Mucosa of rectum (tissue), 2 donors: ENCODE measurements around the gene PRKAR1B.

Experiments used
- H3K27ac ChIP-seq, 2 donors: one replicate each; pipeline ENCODE4 v1.7.0; 2013; ENCODE audit warnings: inconsistent platforms in 2 of 2, low read depth in 2 of 2, low read length in 2 of 2
- H3K27me3 ChIP-seq, 2 donors: one replicate each; pipeline ENCODE4 v1.7.0; 2013; ENCODE audit warnings: low read length in 2 of 2; ENCODE audit not compliant: control insufficient read depth in 2 of 2, insufficient read depth in 2 of 2
- H3K36me3 ChIP-seq, 2 donors: one replicate each; pipeline ENCODE4 v1.7.0; 2013; ENCODE audit warnings: low read length in 2 of 2; ENCODE audit not compliant: control insufficient read depth in 2 of 2, insufficient read depth in 2 of 2
- H3K4me1 ChIP-seq, 2 donors: one replicate each; pipeline ENCODE4 v1.7.0; 2013; ENCODE audit warnings: low read length in 2 of 2, mild to moderate bottlenecking in 1 of 2; ENCODE audit not compliant: control insufficient read depth in 2 of 2, insufficient read depth in 2 of 2
- H3K4me3 ChIP-seq, 2 donors: one replicate each; pipeline ENCODE4 v1.7.0; 2013; ENCODE audit warnings: low read length in 2 of 2
- H3K9ac ChIP-seq, 2 donors: one replicate each; pipeline ENCODE4 v1.7.0; 2013; ENCODE audit warnings: low read length in 2 of 2, low read depth in 1 of 2, mild to moderate bottlenecking in 1 of 2
- H3K9me3 ChIP-seq, 2 donors: one replicate each; pipeline ENCODE4 v1.7.0; 2013; ENCODE audit warnings: low read length in 2 of 2; ENCODE audit not compliant: control insufficient read depth in 2 of 2
- donor health status: healthy.
- donor health status: Normal muscosa, but diverticular disease.

Gene PRKAR1B

GRCh38 chr7:596819-597182 is 130.3 kb downstream of the PRKAR1B start:
- H3K4me3 ChIP-seq, result no peak overlapping the region
- no peak overlapping the region for H3K9ac ChIP-seq

GRCh38 chr7:596071-596818 is 130.8 kb downstream of the PRKAR1B start:
- Histone ChIP-seq H3K27me3 (no peaks in the 10 kb centered on the region), H3K4me3 (no peak overlapping the region), H3K4me1 (peaks cover 0 to 5% of the 10 kb centered on the region in 2 donors), H3K27ac (no peak overlapping the region), H3K9ac (no peak overlapping the region), H3K36me3 (peaks cover 0 to 2% of the 10 kb centered on the region in 2 donors), H3K9me3 (no peaks in the 10 kb centered on the region)

More at GRCh38 chr7:596819-597182, 130.3 kb downstream of the PRKAR1B start:
- Histone ChIP-seq H3K9me3 (no peaks in the 10 kb centered on the region), H3K27ac (no peak overlapping the region), H3K4me1 (peaks cover 0 to 5% of the 10 kb centered on the region in 2 donors), H3K36me3 (peaks cover 0 to 2% of the 10 kb centered on the region in 2 donors), H3K27me3 (no peaks in the 10 kb centered on the region)

- no peak overlapping the region for H3K9ac ChIP-seq
- H3K9me3 ChIP-seq, result no peaks in the 10 kb centered on the region
- no peak overlapping the region for H3K4me3 ChIP-seq
- no peaks in the 10 kb centered on the region for H3K27me3 ChIP-seq
- H3K36me3 ChIP-seq, result peaks cover 0 to 2% of the 10 kb centered on the region in 2 donors
- no peaks in the 10 kb centered on the region for H3K4me1 ChIP-seq
- no peak overlapping the region for H3K27ac ChIP-seq
These were observed 131.5 kb downstream of the PRKAR1B start for GRCh38 chr7:595621-596010.

GRCh38 chr7:594920-595620 is 132.0 kb downstream of the PRKAR1B start:
- Histone ChIP-seq H3K9me3 (no peaks in the 10 kb centered on the region), H3K9ac (no peak overlapping the region), H3K36me3 (peaks cover 0 to 2% of the 10 kb centered on the region in 2 donors), H3K27ac (no peak overlapping the region), H3K4me1 (no peaks in the 10 kb centered on the region), H3K4me3 (no peak overlapping the region), H3K27me3 (no peaks in the 10 kb centered on the region)

- Histone ChIP-seq H3K27me3 (no peaks in the 10 kb centered on the region), H3K9me3 (no peaks in the 10 kb centered on the region), H3K9ac (no peak overlapping the region), H3K27ac (no peak overlapping the region), H3K4me3 (no peak overlapping the region), H3K36me3 (peaks cover 0 to 2% of the 10 kb centered on the region in 2 donors), H3K4me1 (no peaks in the 10 kb centered on the region)
These were observed 132.7 kb downstream of the PRKAR1B start for GRCh38 chr7:594212-594913.

- H3K4me1 ChIP-seq, result no peaks in the 10 kb centered on the region
- H3K27me3 ChIP-seq, result no peaks in the 10 kb centered on the region
- H3K9ac ChIP-seq, result no peak overlapping the region
- no peak overlapping the region for H3K4me3 ChIP-seq
- peaks cover 0 to 2% of the 10 kb centered on the region in 2 donors for H3K36me3 ChIP-seq
- H3K27ac ChIP-seq, result no peak overlapping the region
- H3K9me3 ChIP-seq, result no peaks in the 10 kb centered on the region
These were observed 133.6 kb downstream of the PRKAR1B start for GRCh38 chr7:593324-594115.

- H3K36me3 ChIP-seq, result peaks cover 0 to 2% of the 10 kb centered on the region in 2 donors
- H3K27me3 ChIP-seq, result no peaks in the 10 kb centered on the region
- H3K4me1 ChIP-seq, result no peaks in the 10 kb centered on the region
- H3K9me3 ChIP-seq, result no peaks in the 10 kb centered on the region
- H3K9ac ChIP-seq, result no peak overlapping the region
- no peak overlapping the region for H3K4me3 ChIP-seq
- no peak overlapping the region for H3K27ac ChIP-seq
These were observed 135.0 kb downstream of the PRKAR1B start for GRCh38 chr7:591856-592628.

- H3K27ac ChIP-seq, result no peak overlapping the region
- H3K4me1 ChIP-seq, result no peaks in the 10 kb centered on the region
These were observed 136.1 kb downstream of the PRKAR1B start for GRCh38 chr7:590731-591551.

More at GRCh38 chr7:590731-591551, 136.1 kb downstream of the PRKAR1B start:
- Histone ChIP-seq H3K9me3 (no peaks in the 10 kb centered on the region), H3K36me3 (peaks cover 0 to 2% of the 10 kb centered on the region in 2 donors), H3K4me3 (no peak overlapping the region), H3K9ac (no peak overlapping the region), H3K27me3 (no peaks in the 10 kb centered on the region)
